ENCODE measurements around the gene SPNS1. TPM values are rescaled to one million over a fixed set of nuclear protein-coding genes. Genes with fewer than 3 reads are reported as not detected.

SPNS1 gene
- total and polyA plus RNA-seq, 2 donors (not counting 1 experiment from before 2014, with no cell fraction given) = 36.4 to 47.6 TPM

GRCh38 chr16:28998837-28999236 is 24.3 kb downstream of the SPNS1 start:
- no peaks in the 10 kb centered on the region for H3K36me3 ChIP-seq (replicated peaks in 1 of 2; ENCODE audit: control extremely low read depth in 1 of 2, control insufficient read depth in 1 of 2, extremely low read depth in 1 of 2, insufficient read depth in 2 of 2, low read length in 1 of 2)
- POLR2A ChIA-PET = no interaction called here

GRCh38 chr16:28999577-28999976 is 25.0 kb downstream of the SPNS1 start:
- 56% methylated on average over 4 of the region's 4 CpGs for WGBS (ENCODE audit: insufficient coverage)
- Histone ChIP-seq H3K9ac (ENCODE audit: low read length) (no peak overlapping the region), H3K4me1 (ENCODE audit: control insufficient read depth in 2 of 2, insufficient read depth in 2 of 2, low read length in 2 of 2) (peaks cover 8% of the 10 kb centered on the region in 2 donors), H2AFZ (ENCODE audit: insufficient read depth, low read depth, low read length, poor library complexity, severe bottlenecking) (no peak overlapping the region), H3K9me3 (ENCODE audit: control extremely low read depth in 1 of 3, control insufficient read depth in 2 of 3, insufficient read depth in 1 of 3, low read length in 2 of 3) (no peaks in the 10 kb centered on the region), H3K36me3 (replicated peaks in 1 of 2; ENCODE audit: control extremely low read depth in 1 of 2, control insufficient read depth in 1 of 2, extremely low read depth in 1 of 2, insufficient read depth in 2 of 2, low read length in 1 of 2) (no peaks in the 10 kb centered on the region), H3K4me3 (ENCODE audit: control extremely low read depth in 1 of 5, extremely low read depth in 1 of 5, insufficient read depth in 1 of 5, low read depth in 2 of 5, low read length in 4 of 5) (no peak overlapping the region), H3K4me2 (replicated peaks; ENCODE audit: low read depth, low read length, poor library complexity, severe bottlenecking) (peak overlapping the region; percentile 34), H3K79me2 (ENCODE audit: control insufficient read depth, insufficient read depth, low read length) (no peaks in the 10 kb centered on the region), H4K20me1 (ENCODE audit: control insufficient read depth, insufficient read depth, low read length, poor library complexity, severe bottlenecking) (no peaks in the 10 kb centered on the region), H3K27ac (ENCODE audit: low read length in 2 of 2) (no peak overlapping the region), H3K27me3 (replicated peaks in 1 of 4; ENCODE audit: control extremely low read depth in 1 of 4, control insufficient read depth in 3 of 4, insufficient read depth in 4 of 4, low read length in 3 of 4) (peaks cover 0 to 6% (median 0%) of the 10 kb centered on the region in 4 experiments)
- Mint-ChIP-seq H3K27ac (no peak overlapping the region), H3K9me3 (ENCODE audit: insufficient read depth) (no peaks in the 10 kb centered on the region), H3K27me3 (peaks cover 5% of the 10 kb centered on the region), H3K4me1 (peaks cover 8% of the 10 kb centered on the region), H3K4me3 (no peak overlapping the region)
- POLR2A ChIA-PET = no interaction called here
- DNase-seq (no peak), ATAC-seq (ENCODE audit: low read depth) (no peak)
- CTCF ChIA-PET = no interaction called here
- TF ChIP-seq EZH2 (IDR thresholded peaks at IDR 0.05; ENCODE audit: borderline replicate concordance, insufficient read depth, low read depth, low read length, poor library complexity, severe bottlenecking) (no peak), CTCF (IDR thresholded peaks at IDR 0.05) (no peak)
- intact Hi-C loops (cut with micrococcal nuclease) = no loop called here

More at GRCh38 chr16:28998837-28999236, 24.3 kb downstream of the SPNS1 start:
- no peaks in the 10 kb centered on the region for H3K9me3 Mint-ChIP-seq (ENCODE audit: insufficient read depth)
- DNase-seq (no peak), ATAC-seq (ENCODE audit: low read depth) (no peak)
- Histone ChIP-seq H3K4me1 (ENCODE audit: control insufficient read depth in 2 of 2, insufficient read depth in 2 of 2, low read length in 2 of 2) (peaks cover 8% of the 10 kb centered on the region in 2 donors), H3K27me3 (replicated peaks in 1 of 4; ENCODE audit: control extremely low read depth in 1 of 4, control insufficient read depth in 3 of 4, insufficient read depth in 4 of 4, low read length in 3 of 4) (peaks cover 0 to 6% (median 0%) of the 10 kb centered on the region in 4 experiments), H3K4me3 (ENCODE audit: control extremely low read depth in 1 of 5, extremely low read depth in 1 of 5, insufficient read depth in 1 of 5, low read depth in 2 of 5, low read length in 4 of 5) (no peak overlapping the region), H3K79me2 (ENCODE audit: control insufficient read depth, insufficient read depth, low read length) (no peaks in the 10 kb centered on the region), H2AFZ (ENCODE audit: insufficient read depth, low read depth, low read length, poor library complexity, severe bottlenecking) (no peak overlapping the region), H4K20me1 (ENCODE audit: control insufficient read depth, insufficient read depth, low read length, poor library complexity, severe bottlenecking) (no peaks in the 10 kb centered on the region), H3K9ac (ENCODE audit: low read length) (no peak overlapping the region), H3K27ac (ENCODE audit: low read length in 2 of 2) (no peak overlapping the region), H3K9me3 (ENCODE audit: control extremely low read depth in 1 of 3, control insufficient read depth in 2 of 3, insufficient read depth in 1 of 3, low read length in 2 of 3) (no peaks in the 10 kb centered on the region), H3K4me2 (replicated peaks; ENCODE audit: low read depth, low read length, poor library complexity, severe bottlenecking) (no peak overlapping the region)
- H3K4me3 Mint-ChIP-seq = no peak overlapping the region
- peaks cover 1% of the 10 kb centered on the region for H3K27me3 Mint-ChIP-seq
- TF ChIP-seq CTCF (IDR thresholded peaks at IDR 0.05) (no peak), EZH2 (IDR thresholded peaks at IDR 0.05; ENCODE audit: borderline replicate concordance, insufficient read depth, low read depth, low read length, poor library complexity, severe bottlenecking) (no peak)
- peaks cover 8% of the 10 kb centered on the region for H3K4me1 Mint-ChIP-seq
- intact Hi-C loops (cut with micrococcal nuclease) = no loop called here
- CTCF ChIA-PET = no interaction called here
- H3K27ac Mint-ChIP-seq = no peak overlapping the region
- WGBS (ENCODE audit: insufficient coverage) = 100% methylated on average over 1 of the region's 3 CpGs
